SW480 (cell line): Measurements from ENCODE around the gene TPH1.

ENCODE experiments used
- DNase-seq: peaks from one replicate; pipeline ENCODE4 v3.0.0-alpha.2; 2016; ENCODE audit warnings: low spot score

TPH1 gene

DNA sequence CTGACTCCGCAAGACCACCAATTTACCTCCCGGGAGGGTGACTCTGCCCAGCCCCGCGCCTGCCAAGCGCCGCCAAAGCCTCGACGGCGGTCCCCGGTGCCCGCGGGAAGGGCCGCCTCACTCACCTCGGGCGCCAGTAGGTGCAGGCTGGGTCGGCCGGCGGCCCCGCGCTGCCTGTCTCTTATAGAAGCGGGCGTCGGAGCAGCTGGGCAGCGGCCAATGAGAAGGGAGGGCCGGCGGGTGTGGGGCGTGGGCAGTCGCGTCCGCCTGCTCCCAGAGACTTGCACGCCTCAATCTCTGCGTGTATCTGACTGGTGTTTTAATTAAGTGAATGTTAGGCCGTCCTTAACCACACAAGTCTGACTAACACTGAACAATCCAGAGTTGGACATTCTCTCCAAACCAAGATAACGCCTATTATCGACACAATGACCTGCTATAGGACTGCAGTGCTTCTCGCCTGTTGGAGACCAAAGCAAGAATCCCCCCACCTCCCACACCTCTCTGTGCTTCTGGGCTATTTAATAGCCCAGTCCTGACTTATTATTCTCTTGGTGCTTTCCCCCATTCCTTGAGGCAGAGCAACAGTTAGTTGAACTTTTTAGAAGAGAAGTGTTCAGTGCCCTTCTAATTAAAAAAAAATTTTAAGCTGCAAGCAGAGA lies at the start of gene TPH1:
Gene TPH1, minus strand, starts transcription at position 154 of the 662 bp plus-strand sequence. CDS start 5,507 bp downstream, outside the sequence.
- DNase-seq, result peak; percentile 76

DNA sequence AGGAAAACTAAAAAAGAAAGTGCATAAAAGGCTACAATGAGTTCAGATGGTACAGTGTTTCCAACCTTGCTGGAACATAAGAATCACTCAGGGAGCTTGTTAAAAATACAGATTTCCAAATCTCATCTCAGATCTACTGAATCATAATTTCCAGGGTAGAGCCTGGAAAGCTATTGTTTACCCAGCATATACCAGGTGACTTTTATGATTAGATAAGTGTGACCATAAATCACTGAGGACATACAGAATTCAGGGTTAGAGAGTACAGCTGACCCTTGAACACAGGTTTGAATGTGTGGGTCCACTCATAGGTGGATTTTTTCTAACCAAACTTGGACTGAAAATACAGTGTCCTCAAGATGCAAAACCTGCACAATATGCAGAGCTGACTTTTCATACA lies 47.9 kb upstream of the TPH1 start:
- DNase-seq, result no peak

GRCh38 chr11:18091731-18092130 lies 45.7 kb upstream of the TPH1 start:
- DNase-seq, result no peak

GRCh38 chr11:18088966-18089365 lies 42.9 kb upstream of the TPH1 start:
- no peak for DNase-seq

GRCh38 chr11:18088366-18088765 lies 42.3 kb upstream of the TPH1 start:
- no peak for DNase-seq

DNA sequence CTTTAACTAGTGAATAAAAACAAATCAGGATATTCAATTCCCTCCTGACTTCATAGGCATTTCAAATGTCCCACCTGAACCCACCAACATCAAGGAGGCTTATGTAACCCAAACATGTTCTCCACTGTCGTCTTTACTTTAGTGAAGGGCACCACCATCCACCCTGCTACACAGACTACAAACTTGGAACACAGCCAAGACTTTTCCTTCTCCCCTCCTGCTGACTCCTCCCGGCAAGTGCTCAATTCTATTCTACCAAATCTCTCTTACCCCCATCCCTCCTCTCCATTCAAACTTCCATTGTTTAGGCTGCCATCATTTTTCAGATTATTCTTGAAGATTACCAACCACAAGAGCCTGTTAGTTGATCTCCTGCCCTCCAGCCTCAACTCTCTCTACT lies 35.5 kb upstream of the TPH1 start:
- DNase-seq, result no peak

DNA sequence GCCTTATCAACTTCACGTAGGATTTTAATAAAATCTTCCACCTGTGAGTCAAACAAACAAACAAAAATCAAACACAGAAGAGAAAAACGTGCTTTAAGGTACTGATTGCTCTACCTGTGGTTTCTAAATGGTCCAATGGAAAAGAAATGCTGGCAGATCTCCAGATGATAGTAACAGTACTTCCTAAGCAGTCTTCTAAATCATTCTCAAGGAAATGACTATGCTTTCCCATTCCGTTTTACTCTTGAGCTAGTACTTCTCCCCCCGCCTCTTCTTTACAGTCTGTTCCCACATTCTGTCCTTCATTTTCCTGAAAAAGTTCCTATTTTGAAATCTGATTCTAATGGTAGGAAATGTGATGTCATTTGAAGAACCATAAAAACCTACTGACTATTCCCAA lies 34.4 kb upstream of the TPH1 start:
- no peak for DNase-seq

DNA sequence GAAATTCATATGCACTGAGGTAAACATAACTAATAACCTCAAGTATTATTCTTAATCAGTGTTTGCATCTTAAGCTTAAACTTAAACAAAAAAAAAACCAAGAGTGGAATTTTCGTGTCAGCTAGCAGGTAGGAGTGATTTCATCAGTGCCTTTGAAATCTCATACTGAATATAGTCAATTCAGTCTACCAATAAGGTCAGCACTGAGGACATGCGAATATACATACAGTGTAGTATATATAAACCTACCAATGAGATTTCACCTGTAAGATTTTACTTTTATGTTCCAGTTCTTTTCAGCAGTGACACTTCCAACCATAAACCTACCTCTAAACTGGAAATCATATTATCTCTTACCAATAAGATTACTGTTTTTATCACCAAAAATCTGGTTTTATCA lies 32.8 kb upstream of the TPH1 start:
- no peak for DNase-seq

GRCh38 chr11:18075444-18075843 lies 29.4 kb upstream of the TPH1 start:
- DNase-seq, result no peak

- no peak for DNase-seq
Measured at GRCh38 chr11:18071098-18071705, 25.1 kb upstream of the TPH1 start.

DNA sequence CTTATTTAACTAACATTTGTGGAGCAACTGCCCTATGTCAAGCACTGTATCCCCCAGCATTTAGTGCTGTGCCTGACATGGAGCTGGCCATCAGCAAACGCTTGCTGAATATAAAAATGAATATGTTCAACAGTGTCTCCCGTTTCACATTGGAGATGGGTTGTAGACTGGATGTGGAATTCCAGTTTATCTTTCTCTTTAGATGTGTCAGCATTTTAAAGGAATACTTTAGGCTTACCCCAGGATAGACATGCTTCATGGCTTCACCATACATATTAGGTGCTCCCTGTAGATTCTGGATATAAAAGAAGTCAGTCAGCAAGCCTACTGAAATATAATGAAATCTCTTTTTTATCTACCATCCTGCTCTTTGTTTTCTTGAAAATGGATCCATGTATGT lies 21.3 kb upstream of the TPH1 start:
- no peak for DNase-seq

DNA sequence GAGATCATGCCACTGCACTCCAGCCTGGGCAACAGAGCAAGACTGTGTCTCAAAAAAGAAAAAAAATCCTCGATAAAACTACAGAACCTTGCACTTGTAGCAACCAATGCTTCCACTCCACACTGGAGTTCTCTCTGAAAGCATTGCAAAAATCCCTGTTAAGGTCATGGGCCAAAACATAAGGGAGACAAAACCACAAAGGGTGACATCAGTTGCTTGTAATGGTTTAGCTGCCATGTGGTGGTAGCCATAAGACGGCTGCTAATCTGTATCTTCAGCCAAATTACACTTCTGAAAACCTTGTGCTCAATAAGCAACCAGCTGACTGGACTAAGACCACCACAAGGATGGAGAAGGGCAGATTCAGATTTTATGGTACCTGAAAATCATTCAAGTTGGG lies 20.6 kb upstream of the TPH1 start:
- DNase-seq, result no peak

GRCh38 chr11:18065572-18065971 lies 19.5 kb upstream of the TPH1 start:
- DNase-seq, result no peak

DNA sequence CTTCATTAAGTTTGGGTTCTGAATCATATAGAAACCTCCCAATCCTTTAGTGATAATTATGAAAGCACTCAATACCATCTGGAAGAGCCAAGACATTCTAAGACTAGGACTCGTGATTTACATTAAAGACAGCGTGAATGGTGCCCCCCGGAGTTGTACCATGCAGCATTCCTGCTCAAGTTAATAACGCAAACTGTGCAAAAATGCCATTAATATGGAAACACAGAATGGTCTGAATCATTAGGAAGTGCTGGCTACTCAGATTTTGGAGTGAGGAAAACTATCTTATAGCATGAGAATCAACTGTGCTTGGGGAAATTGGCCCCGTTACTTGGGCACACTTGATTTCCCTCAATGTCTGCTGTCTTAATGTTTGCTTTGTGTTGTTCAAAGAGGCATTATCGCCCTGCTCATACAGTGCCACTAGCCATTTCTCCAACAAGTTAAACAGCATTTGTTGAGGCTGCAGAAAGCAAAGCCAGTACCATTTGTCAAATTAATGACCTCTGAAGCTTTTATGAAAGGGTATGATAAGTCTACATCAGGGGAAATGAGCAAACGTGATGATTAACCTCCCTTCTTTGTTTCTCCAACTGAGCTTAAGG lies 18.5 kb upstream of the TPH1 start:
- DNase-seq, result no peak

DNA sequence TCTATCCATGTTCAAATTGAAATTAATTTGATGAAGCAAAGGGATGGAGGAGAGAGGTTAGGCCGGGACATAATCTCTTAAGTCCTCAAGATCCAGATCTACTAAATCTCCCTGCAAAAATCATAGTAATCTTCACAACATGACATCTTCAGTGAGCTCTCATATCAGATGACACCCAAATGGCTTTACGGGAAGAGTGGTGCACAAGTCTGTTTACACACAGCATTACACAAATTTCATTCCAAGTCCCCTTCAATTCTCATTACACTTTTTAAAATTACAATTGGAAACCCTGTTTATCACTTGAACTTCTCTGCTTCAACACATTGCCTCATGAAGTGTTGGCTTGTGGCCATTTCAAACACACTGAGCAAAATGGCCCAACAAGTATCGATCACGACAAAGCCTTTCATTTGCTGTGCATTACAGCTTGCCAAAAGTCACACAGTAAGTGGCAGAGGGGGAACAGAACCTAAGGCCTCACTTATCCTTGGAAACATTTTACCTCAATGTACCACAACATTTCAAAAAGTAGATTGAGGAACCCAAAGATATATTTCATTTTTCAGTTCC lies 17.9 kb upstream of the TPH1 start:
- no peak for DNase-seq

DNA sequence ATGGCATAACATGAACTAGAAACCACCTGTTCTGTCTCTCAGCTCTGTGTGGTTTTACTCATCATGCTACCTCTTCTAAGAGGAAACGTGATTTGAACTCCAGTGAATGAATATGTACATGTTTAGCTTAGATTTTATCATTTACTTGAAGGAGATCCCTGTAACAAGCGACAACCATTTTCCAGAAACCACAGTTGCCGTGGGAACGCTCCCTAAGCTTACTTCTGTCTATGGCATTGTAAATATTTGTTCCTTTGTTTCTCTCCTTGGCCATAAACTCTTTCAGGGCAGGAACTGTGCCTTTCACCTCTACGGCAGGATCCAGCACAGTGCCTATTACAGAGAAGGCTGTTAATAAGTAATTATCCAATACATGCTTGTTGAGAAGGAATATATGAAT lies 17.1 kb upstream of the TPH1 start:
- DNase-seq, result no peak

DNA sequence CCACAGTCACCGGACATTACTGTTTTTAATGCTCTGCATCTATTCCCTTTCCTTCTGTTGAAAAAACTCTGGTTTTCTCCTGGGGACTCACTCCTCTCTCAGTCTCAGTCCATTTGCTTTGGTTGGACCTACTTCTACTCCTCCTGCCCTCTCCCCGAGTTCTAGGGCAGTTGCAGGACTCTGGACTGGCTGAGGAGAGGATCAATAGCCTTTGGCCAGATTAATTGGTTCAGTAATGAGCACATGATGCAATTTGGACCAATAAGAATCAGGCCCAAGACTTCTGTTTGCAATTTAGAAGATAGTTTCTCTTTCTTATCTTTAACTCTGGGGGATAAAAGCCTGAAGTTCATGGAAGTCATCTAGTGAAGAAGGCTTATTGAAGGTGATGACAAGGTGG lies 15.3 kb upstream of the TPH1 start:
- no peak for DNase-seq

DNA sequence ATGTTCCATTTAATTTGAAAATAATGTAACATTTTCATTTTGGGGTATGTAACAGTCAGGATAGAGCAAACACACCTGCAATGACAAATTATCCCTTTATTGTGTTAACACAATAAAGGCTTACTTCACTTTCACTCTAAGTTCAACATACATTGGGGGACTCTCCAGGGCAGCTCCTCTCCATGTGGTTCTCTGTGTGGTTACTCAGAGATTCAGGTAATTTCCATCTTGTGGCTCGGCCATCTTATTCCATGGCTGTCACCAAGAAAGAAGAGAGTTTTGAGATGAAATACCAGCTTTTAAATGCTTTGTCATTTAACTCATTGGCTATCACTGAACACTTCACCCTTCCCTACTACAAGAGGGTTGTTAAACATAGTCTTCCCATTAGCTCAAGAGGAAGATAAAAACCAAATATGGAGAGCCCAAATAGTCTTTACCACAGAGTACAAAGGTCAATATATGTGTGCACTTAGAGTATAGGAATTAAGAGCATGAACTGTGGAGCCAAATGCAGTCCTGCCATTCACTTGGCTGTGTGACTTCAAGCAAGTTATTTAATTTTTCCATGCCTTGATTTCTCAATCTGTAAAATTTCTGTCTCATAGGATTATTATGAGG lies 10.6 kb upstream of the TPH1 start:
- DNase-seq, result peak; percentile 74

DNA sequence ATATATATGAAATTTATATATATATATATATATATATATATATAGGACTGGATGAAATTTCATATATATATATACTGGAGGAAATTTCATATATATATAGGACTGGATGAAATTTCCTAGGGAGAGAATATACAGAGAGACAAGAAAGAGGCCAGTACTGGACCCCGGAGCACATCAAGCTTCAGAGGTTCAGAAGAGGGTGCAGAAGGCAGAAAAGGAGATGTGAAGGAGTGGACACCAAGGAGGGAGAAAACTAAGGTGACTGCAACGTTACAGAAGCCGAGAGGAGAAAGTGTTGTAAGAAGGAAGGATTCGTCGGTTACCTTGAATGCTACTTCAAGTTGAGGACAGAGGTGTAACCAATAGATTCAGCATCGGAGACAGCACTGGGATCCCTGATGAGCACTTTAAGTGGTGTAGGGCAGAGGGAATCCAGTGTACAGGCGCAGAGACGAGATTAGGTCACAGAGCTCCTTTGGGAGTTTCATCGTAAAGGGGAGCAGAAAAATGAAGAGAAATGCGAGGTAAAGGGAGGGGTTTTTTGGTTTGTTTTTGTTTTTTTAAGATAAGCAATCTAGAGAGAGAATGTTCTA lies 8.5 kb upstream of the TPH1 start:
- no peak for DNase-seq

GRCh38 chr11:18050848-18051247 lies 4.8 kb upstream of the TPH1 start:
- no peak for DNase-seq

- DNase-seq, result no peak
Measured at GRCh38 chr11:18036456-18036855, 9.6 kb downstream of the TPH1 start.

- DNase-seq, result no peak
Measured at GRCh38 chr11:18027475-18027874, 18.6 kb downstream of the TPH1 start.

GRCh38 chr11:18022419-18022818 lies 23.6 kb downstream of the TPH1 start:
- no peak for DNase-seq
